Measurements from ENCODE around the gene CDK19. TPM values are rescaled to one million over a fixed set of nuclear protein-coding genes. Genes with fewer than 3 reads are reported as not detected.

Gene CDK19
- total RNA-seq, 1 experiment from 2014 or later, result 11.7 TPM

GRCh38 chr6:110615722-110616121, 199.5 kb downstream of the CDK19 start:
- no peak for ATAC-seq

GRCh38 chr6:110614586-110614985, 200.7 kb downstream of the CDK19 start:
- CTCF ChIA-PET, result no interaction called here
- H3K9me3 Mint-ChIP-seq, result no peaks in the 10 kb centered on the region
- no peak overlapping the region for H3K4me3 Mint-ChIP-seq
- H3K27ac Mint-ChIP-seq, result 0 out of 2 replicates have a peak overlapping the region, but pooled peaks have one; percentile 7
- ATAC-seq (no peak), DNase-seq (ENCODE audit: low spot score) (no peak)
- TF ChIP-seq ELF4 (CRISPR knock-in tag; IDR thresholded peaks at IDR 0.05; ENCODE audit: low read depth), result no peak
- TF ChIP-seq JUN (CRISPR knock-in tag; IDR thresholded peaks at IDR 0.05), result no peak
- no peak for TF ChIP-seq ATF6 (CRISPR knock-in tag; IDR thresholded peaks at IDR 0.05)
- TF ChIP-seq USF1 (CRISPR knock-in tag; IDR thresholded peaks at IDR 0.05), result no peak
- TF ChIP-seq ZNF317 (CRISPR knock-in tag; IDR thresholded peaks at IDR 0.05; ENCODE audit: borderline replicate concordance, low read depth), result no peak
- TF ChIP-seq CREM (CRISPR knock-in tag; IDR thresholded peaks at IDR 0.05), result no peak
- TF ChIP-seq ZNF263 (CRISPR knock-in tag; IDR thresholded peaks at IDR 0.05; ENCODE audit: low read depth), result no peak
- TF ChIP-seq FOXP4 (CRISPR knock-in tag; IDR thresholded peaks at IDR 0.05), result no peak
- no peak for TF ChIP-seq HMGA2 (CRISPR knock-in tag; IDR thresholded peaks at IDR 0.05)
- no peak for TF ChIP-seq TEAD4 (CRISPR knock-in tag; IDR thresholded peaks at IDR 0.05)
- TF ChIP-seq OVOL2 (CRISPR knock-in tag; IDR thresholded peaks at IDR 0.05; ENCODE audit: borderline replicate concordance), result no peak
- TF ChIP-seq FOXK1 (CRISPR knock-in tag; IDR thresholded peaks at IDR 0.05), result no peak
- TF ChIP-seq RORB (CRISPR knock-in tag; IDR thresholded peaks at IDR 0.05), result no peak
- no peak for TF ChIP-seq ZNF219 (CRISPR knock-in tag; IDR thresholded peaks at IDR 0.05; ENCODE audit: borderline replicate concordance)
- TF ChIP-seq E2F1 (CRISPR knock-in tag; IDR thresholded peaks at IDR 0.05), result no peak
- no peak for TF ChIP-seq CBFB (CRISPR knock-in tag; IDR thresholded peaks at IDR 0.05; ENCODE audit: low read depth)
- TF ChIP-seq ZNF423 (CRISPR knock-in tag; IDR thresholded peaks at IDR 0.05), result no peak
- no peak for TF ChIP-seq ZNF416 (CRISPR knock-in tag; IDR thresholded peaks at IDR 0.05)
- no peak for TF ChIP-seq ATF3 (CRISPR knock-in tag; conservative IDR thresholded peaks at IDR 0.05)
- TF ChIP-seq ZNF232 (CRISPR knock-in tag; IDR thresholded peaks at IDR 0.05), result no peak
- H3K36me3 Mint-ChIP-seq, result peaks cover 5% of the 10 kb centered on the region
- POLR2A ChIA-PET, result no interaction called here
- H3K27me3 Mint-ChIP-seq (ENCODE audit: low read depth), result no peaks in the 10 kb centered on the region
- peaks cover 52% of the 10 kb centered on the region for H3K4me1 Mint-ChIP-seq

More at GRCh38 chr6:110615722-110616121, 199.5 kb downstream of the CDK19 start:
- Mint-ChIP-seq H3K4me3 (no peak overlapping the region), H3K4me1 (peaks cover 51% of the 10 kb centered on the region), H3K9me3 (no peaks in the 10 kb centered on the region), H3K36me3 (peaks cover 5% of the 10 kb centered on the region), H3K27ac (no peak overlapping the region), H3K27me3 (ENCODE audit: low read depth) (no peaks in the 10 kb centered on the region)
- POLR2A ChIA-PET, result no interaction called here
- DNase-seq (ENCODE audit: low spot score), result no peak
- TF ChIP-seq FOXP1 (CRISPR knock-in tag; IDR thresholded peaks at IDR 0.05; ENCODE audit: borderline replicate concordance), result no peak
- TF ChIP-seq ZNF423 (CRISPR knock-in tag; IDR thresholded peaks at IDR 0.05), result no peak
- no peak for TF ChIP-seq FOXJ3 (CRISPR knock-in tag; IDR thresholded peaks at IDR 0.05; ENCODE audit: borderline replicate concordance)
- CTCF ChIA-PET, result no interaction called here

Measured in WTC11 (cell line).